Activated T-cell treated with anti-CD3 and anti-CD28 coated beads for 24 hours (primary cell): ENCODE measurements around the gene HOXA7.

ENCODE experiments used
- DNase-seq: peaks from one replicate; pipeline ENCODE4 v3.0.0-alpha.2; 2020; ENCODE audit warnings: low read depth

Gene HOXA7

GRCh38 chr7:27106901-27107240, 49.6 kb downstream of the HOXA7 start:
- no peak for DNase-seq

GRCh38 chr7:27106181-27106900, 50.1 kb downstream of the HOXA7 start:
- DNase-seq, result no peak

- no peak for DNase-seq
Measured at GRCh38 chr7:27105301-27106031, 51.0 kb downstream of the HOXA7 start.

- no peak for DNase-seq
Measured at GRCh38 chr7:27104341-27105058, 52.0 kb downstream of the HOXA7 start.
